T-cell (primary cell): ENCODE measurements around the gene FKBP4. TPM values are rescaled to one million over a fixed set of nuclear protein-coding genes. Genes with fewer than 3 reads are reported as not detected.

Experiments used
- ATAC-seq, 4 experiments: fragments of 200-7000 bp in 3 of 4; fragments of 150-1000 bp in 1 of 4; cut with Tn5 transposase; replicated peaks in 1 of 4; 1 replicate in 3 of 4; 2 replicates in 1 of 4; pipeline ENCODE4 v1.10.0; 2021; ENCODE audit warnings: moderate library complexity in 3 of 4, mild to moderate bottlenecking in 2 of 4, moderate number of reproducible peaks in 1 of 4
- CTCF ChIA-PET, 2 donors: fragments of 300-600 bp; sonication (Branson Sonifier 250); formaldehyde crosslinking; loops; one replicate each; lab custom pipeline; 2022; ENCODE audit warnings: antibody characterized with exemption in 2 of 2; lab: Charles Lee
- POLR2A ChIA-PET, 2 donors: fragments of 300-600 bp; sonication (Branson Sonifier 250); formaldehyde crosslinking; loops; one replicate each; lab custom pipeline; 2022; ENCODE audit warnings: antibody characterized with exemption in 2 of 2; lab: Charles Lee
- DNase-seq, 35 experiments: peaks; one replicate each; pipeline versions ENCODE4 v3.0.0 to v3.0.0-alpha.2; 2013 to 2023
- H3K27ac ChIP-seq: one replicate; pipeline ENCODE4 v1.5.1; 2013; ENCODE audit warnings: low read length
- H3K27me3 ChIP-seq, 2 experiments: replicated peaks in 1 of 2; 1 replicate in 1 of 2; 2 replicates in 1 of 2; pipeline versions ENCODE4 v1.6.1 to v1.7.0; 2013; ENCODE audit warnings: low read length in 1 of 2, mixed read lengths in 1 of 2; ENCODE audit not compliant: control insufficient read depth in 2 of 2, insufficient read depth in 2 of 2; ENCODE audit errors: extremely low read depth in 1 of 2
- H3K36me3 ChIP-seq, 2 donors: 1 replicate in 1 of 2; 2 replicates in 1 of 2; pipeline versions ENCODE4 v1.6.1 to v1.7.0; 2013; ENCODE audit warnings: low read length in 1 of 2; ENCODE audit not compliant: control insufficient read depth in 2 of 2, insufficient read depth in 1 of 2; ENCODE audit errors: extremely low read depth in 1 of 2
- H3K4me1 ChIP-seq, 2 experiments: 1 replicate in 1 of 2; 2 replicates in 1 of 2; pipeline versions ENCODE4 v1.6.1 to v1.7.0; 2013; ENCODE audit warnings: low read length in 2 of 2, mixed read lengths in 1 of 2; ENCODE audit not compliant: insufficient read depth in 2 of 2, control insufficient read depth in 1 of 2; ENCODE audit errors: extremely low read depth in 1 of 2
- H3K4me3 ChIP-seq, 2 donors: 1 replicate in 1 of 2; 2 replicates in 1 of 2; pipeline versions ENCODE4 v1.5.1 to v1.7.0; 2013; ENCODE audit warnings: mild to moderate bottlenecking in 2 of 2, low read length in 1 of 2, moderate library complexity in 1 of 2; ENCODE audit not compliant: control insufficient read depth in 1 of 2; ENCODE audit errors: extremely low read depth in 1 of 2
- H3K9me3 ChIP-seq: 2 replicates; pipeline ENCODE4 v1.7.0; 2013
- H3K27ac Mint-ChIP-seq, 2 donors: one replicate each; pipeline ENCODE4 v1.8.0; 2020 to 2021; ENCODE audit warnings: mild to moderate bottlenecking in 2 of 2, mixed read lengths in 2 of 2
- H3K27me3 Mint-ChIP-seq, 2 donors: one replicate each; pipeline ENCODE4 v1.8.0; 2021 to 2022; ENCODE audit warnings: mixed read lengths in 2 of 2
- H3K36me3 Mint-ChIP-seq: one replicate; pipeline ENCODE4 v1.8.0; 2021; ENCODE audit warnings: mixed read lengths
- H3K4me1 Mint-ChIP-seq, 3 donors: one replicate each; pipeline ENCODE4 v1.8.0; 2020 to 2022; ENCODE audit warnings: mixed read lengths in 3 of 3, mild to moderate bottlenecking in 1 of 3
- H3K4me3 Mint-ChIP-seq, 3 donors: one replicate each; pipeline ENCODE4 v1.8.0; 2020 to 2022; ENCODE audit warnings: mild to moderate bottlenecking in 3 of 3, mixed read lengths in 3 of 3, moderate library complexity in 3 of 3
- H3K9me3 Mint-ChIP-seq, 3 donors: one replicate each; pipeline ENCODE4 v1.8.0; 2020 to 2022; ENCODE audit warnings: mixed read lengths in 3 of 3
- WGBS: methylation state at CpG from one replicate; pipeline ENCODE4 v1.1.5; 2013; ENCODE audit warnings: missing lambda C conversion rate; ENCODE audit not compliant: insufficient coverage; 5-methylcytosine and 5-hydroxymethylcytosine counted together
- total RNA-seq, 35 experiments: library from RNA in 6 of 35; stranded (reverse) in 6 of 35; fragments of 120-200 nt in 1 of 35; gene quantifications; one replicate each; pipeline versions ENCODE4 v1.2.1 to v1.2.4 and lab custom pipeline; 2013 to 2026

The FKBP4 gene
- total RNA-seq, 5 donors from 2014 or later (not counting 1 experiment from before 2014, with no cell fraction given) = 47.7 to 61.3 (median 52.5) TPM

GRCh38 chr12:2813214-2814185, 18.7 kb downstream of the FKBP4 start:
- no peaks in the 10 kb centered on the region for H3K27me3 ChIP-seq
- no CpG with 5 or more reads among the region's 10 CpGs for WGBS
- H3K9me3 Mint-ChIP-seq = no peaks in the 10 kb centered on the region
- H3K27ac ChIP-seq = peak overlapping the region; percentile 84
- peaks cover 15% of the 10 kb centered on the region for H3K36me3 Mint-ChIP-seq
- H3K9me3 ChIP-seq = no peaks in the 10 kb centered on the region
- DNase-seq = peak in 29 of 35 experiments; percentile 15 to 67 (median 35)
- peaks cover 16 to 34% of the 10 kb centered on the region in 2 experiments for H3K4me1 ChIP-seq
- POLR2A ChIA-PET = no interaction called here
- peak overlapping the region; percentile 79 to 82 for H3K4me3 ChIP-seq
- CTCF ChIA-PET = interaction anchor here (0.6 to 2.0 kb wide), 6 partner anchors 13 to 753 kb away, joined by 3 to 8 read pairs (median 3); no protein-coding TSS in a partner anchor
- ATAC-seq = no peak
- no peaks in the 10 kb centered on the region for H3K27me3 Mint-ChIP-seq
- peaks cover 4 to 23% of the 10 kb centered on the region in 2 donors for H3K36me3 ChIP-seq
- peak overlapping the region; percentile 97 to 100 (median 99) for H3K4me3 Mint-ChIP-seq
- H3K27ac Mint-ChIP-seq = peak overlapping the region; percentile 99 to 100
- peaks cover 44 to 52% (median 46%) of the 10 kb centered on the region in 3 donors for H3K4me1 Mint-ChIP-seq

GRCh38 chr12:2819810-2820209, 25.0 kb downstream of the FKBP4 start:
- DNase-seq = no peak
- ChIA-PET POLR2A (interaction anchor here in 1 of 2 donors (0.6 to 0.7 kb wide), 2 partner anchors 17 to 175 kb away, joined by 3 to 4 read pairs; no protein-coding TSS in a partner anchor), CTCF (interaction anchor here (0.6 to 0.9 kb wide), 2 partner anchors 71 to 73 kb away, joined by 3 to 4 read pairs; partner anchors contain the start of gene TULP3 (in 1 of the 2))
- no peaks in the 10 kb centered on the region for H3K27me3 ChIP-seq
- 97% methylated on average over 15 of the region's 15 CpGs for WGBS
- no peak overlapping the region for H3K27ac ChIP-seq
- peaks cover 3 to 10% of the 10 kb centered on the region in 2 experiments for H3K4me1 ChIP-seq
- Mint-ChIP-seq H3K9me3 (no peaks in the 10 kb centered on the region), H3K4me3 (no peak overlapping the region), H3K27ac (no peak overlapping the region), H3K36me3 (peaks cover 58% of the 10 kb centered on the region), H3K4me1 (peaks cover 15 to 19% (median 16%) of the 10 kb centered on the region in 3 donors), H3K27me3 (no peaks in the 10 kb centered on the region)
- ATAC-seq = no peak
- H3K9me3 ChIP-seq = no peaks in the 10 kb centered on the region
- H3K4me3 ChIP-seq = no peak overlapping the region
- H3K36me3 ChIP-seq = peaks cover 19 to 79% of the 10 kb centered on the region in 2 donors

- H3K27me3 ChIP-seq = no peaks in the 10 kb centered on the region
- H3K36me3 ChIP-seq = peaks cover 19 to 83% of the 10 kb centered on the region in 2 donors
- ATAC-seq = no peak
- Mint-ChIP-seq H3K9me3 (no peaks in the 10 kb centered on the region), H3K4me3 (no peak overlapping the region), H3K27ac (no peak overlapping the region), H3K4me1 (peaks cover 10 to 13% (median 11%) of the 10 kb centered on the region in 3 donors), H3K27me3 (no peaks in the 10 kb centered on the region), H3K36me3 (peaks cover 63% of the 10 kb centered on the region)
- WGBS = 87% methylated on average over 3 of the region's 9 CpGs
- no peaks in the 10 kb centered on the region for H3K9me3 ChIP-seq
- no peak overlapping the region for H3K27ac ChIP-seq
- ChIA-PET CTCF (no interaction called here), POLR2A (no interaction called here)
- H3K4me3 ChIP-seq = no peak overlapping the region
- no peak for DNase-seq
- H3K4me1 ChIP-seq = peaks cover 0 to 4% of the 10 kb centered on the region in 2 experiments
These were observed 25.7 kb downstream of the FKBP4 start for GRCh38 chr12:2820432-2820831.

GRCh38 chr12:2823483-2823882, 28.7 kb downstream of the FKBP4 start:
- 80% methylated on average over 3 of the region's 7 CpGs for WGBS
- no peaks in the 10 kb centered on the region for H3K27me3 ChIP-seq
- no peaks in the 10 kb centered on the region for H3K9me3 ChIP-seq
- H3K4me1 Mint-ChIP-seq = peaks cover 0 to 5% (median 0%) of the 10 kb centered on the region in 3 donors
- no peaks in the 10 kb centered on the region for H3K4me1 ChIP-seq
- H3K27ac ChIP-seq = no peak overlapping the region
- CTCF ChIA-PET = no interaction called here
- peaks cover 64% of the 10 kb centered on the region for H3K36me3 Mint-ChIP-seq
- DNase-seq (no peak), ATAC-seq (no peak)
- POLR2A ChIA-PET = no interaction called here
- H3K9me3 Mint-ChIP-seq = no peaks in the 10 kb centered on the region
- H3K27ac Mint-ChIP-seq = no peak overlapping the region
- H3K4me3 ChIP-seq = no peak overlapping the region
- no peak overlapping the region for H3K4me3 Mint-ChIP-seq
- H3K27me3 Mint-ChIP-seq = no peaks in the 10 kb centered on the region
- H3K36me3 ChIP-seq = peaks cover 17 to 94% of the 10 kb centered on the region in 2 donors

- 96% methylated on average over 4 of the region's 6 CpGs for WGBS
- H3K9me3 Mint-ChIP-seq = no peaks in the 10 kb centered on the region
- no peaks in the 10 kb centered on the region for H3K9me3 ChIP-seq
- H3K4me1 Mint-ChIP-seq = peaks cover 0 to 5% (median 0%) of the 10 kb centered on the region in 3 donors
- H3K27me3 ChIP-seq = no peaks in the 10 kb centered on the region
- ChIA-PET POLR2A (interaction anchor here in 1 of 2 donors (1.0 kb wide), 1 partner anchor 24 kb away, joined by 3 read pairs; no protein-coding TSS in a partner anchor), CTCF (no interaction called here)
- ATAC-seq (no peak), DNase-seq (no peak)
- H3K27me3 Mint-ChIP-seq = no peaks in the 10 kb centered on the region
- H3K27ac Mint-ChIP-seq = no peak overlapping the region
- no peak overlapping the region for H3K4me3 Mint-ChIP-seq
- H3K36me3 Mint-ChIP-seq = peaks cover 69% of the 10 kb centered on the region
- H3K27ac ChIP-seq = no peak overlapping the region
- H3K4me1 ChIP-seq = no peaks in the 10 kb centered on the region
- H3K4me3 ChIP-seq = no peak overlapping the region
- H3K36me3 ChIP-seq = peaks cover 15 to 86% of the 10 kb centered on the region in 2 donors
These were observed 29.8 kb downstream of the FKBP4 start for GRCh38 chr12:2824541-2824940.

GRCh38 chr12:2825132-2825531, 30.4 kb downstream of the FKBP4 start:
- Histone ChIP-seq H3K27me3 (no peaks in the 10 kb centered on the region), H3K36me3 (peaks cover 9 to 82% of the 10 kb centered on the region in 2 donors), H3K4me1 (no peaks in the 10 kb centered on the region), H3K27ac (no peak overlapping the region), H3K4me3 (no peak overlapping the region), H3K9me3 (no peaks in the 10 kb centered on the region)
- POLR2A ChIA-PET = no interaction called here
- no peak overlapping the region for H3K4me3 Mint-ChIP-seq
- H3K36me3 Mint-ChIP-seq = peaks cover 64% of the 10 kb centered on the region
- H3K27ac Mint-ChIP-seq = no peak overlapping the region
- no peaks in the 10 kb centered on the region for H3K9me3 Mint-ChIP-seq
- CTCF ChIA-PET = no interaction called here
- DNase-seq (no peak), ATAC-seq (no peak)
- H3K27me3 Mint-ChIP-seq = no peaks in the 10 kb centered on the region
- WGBS = 87% methylated on average over 3 of the region's 4 CpGs
- no peaks in the 10 kb centered on the region for H3K4me1 Mint-ChIP-seq
